Pancreas (tissue), 10 donors: ENCODE data around the gene ACOT7. TPM values are rescaled to one million over a fixed set of nuclear protein-coding genes. Genes with fewer than 3 reads are reported as not detected.

Source experiments
- ATAC-seq, 4 donors: fragments of 200-7000 bp; cut with Tn5 transposase; one replicate each; pipeline versions ENCODE4 v1.8.0 to v1.9.1; 2020; ENCODE audit warnings: mild to moderate bottlenecking in 4 of 4, moderate library complexity in 4 of 4
- DNase-seq, 6 donors: peaks; one replicate each; pipeline ENCODE4 v3.0.0-alpha.2; 2020
- FAIRE-seq: peaks from 2 replicates; lab custom pipeline; 2012; peaks lifted over from hg19 to GRCh38; lab: Jason Lieb, UNC
- H3K27ac ChIP-seq, 4 donors: fragments of 200-600 bp; sonication (generic); 1 replicate in 3 of 4; 2 replicates in 1 of 4; pipeline versions ENCODE4 v1.5.0 to v1.8.0; 2020
- H3K27me3 ChIP-seq, 4 donors: fragments of 200-600 bp; one replicate each; pipeline ENCODE4 v1.8.0; 2021
- H3K36me3 ChIP-seq, 3 donors: fragments of 200-600 bp; sonication (generic) in 1 of 3; one replicate each; pipeline versions ENCODE4 v1.5.0 to v1.8.0; 2020 to 2021
- H3K4me1 ChIP-seq, 3 donors: fragments of 200-600 bp; one replicate each; pipeline ENCODE4 v1.8.0; 2021
- H3K4me3 ChIP-seq, 4 donors: fragments of 200-600 bp; sonication (generic) in 2 of 4; one replicate each; pipeline versions ENCODE4 v1.5.0 to v1.8.0; 2020 to 2021
- H3K9me3 ChIP-seq, 4 donors: fragments of 200-600 bp; one replicate each; pipeline ENCODE4 v1.8.0; 2021
- CTCF ChIP-seq, 4 donors: fragments of 200-600 bp; sonication (generic) in 3 of 4; IDR thresholded peaks; one replicate each; pipeline versions ENCODE4 v1.5.0 to v1.8.0; 2021; ENCODE audit warnings: antibody characterized with exemption in 4 of 4
- WGBS, 2 donors: extraction: QIAGEN DNeasy Blood & Tissue Kit; methylation state at CpG; one replicate each; pipeline ENCODE4 v1.1.7; 2013; 5-methylcytosine and 5-hydroxymethylcytosine counted together
- intact Hi-C, 3 donors: fragments of 100-400 bp; cut with DNase I; formaldehyde crosslinking; loops; one replicate each; pipeline versions ENCODE4 v1.11.1 to v1.14.2; 2022
- polyA plus RNA-seq, 2 donors: library from polyadenylated mRNA; stranded (reverse); fragments of 200-250 nt; gene quantifications; one replicate each; pipeline ENCODE4 v1.2.3, GENCODE V29; 2013
- total RNA-seq, 6 donors: library from RNA; stranded (reverse); fragmentation: NEBNext Ultra II Directional in 4 of 6; extraction: Animal tissue kit (Norgen Biotek cat#: 25700) in 4 of 6; gene quantifications; one replicate each; pipeline versions ENCODE4 v1.2.1 to v1.2.4, GENCODE V29; 2021 to 2023
- donor health status: healthy with polysubstance abuse.
- donor health status: DM: no; HTN: no; CAD: no; lungs with moderate emphysema.
- donor health status: DM: no; HTN: no; CAD: no.
- donor health status: control.
- donor health status: control.
- donor health status: Bipolar disorder and iron deficiency.
- donor health status: DM: yes; HTN: yes; CAD: no.
- donor health status: DM: no; HTN: no; CAD: no.
- donor health status: DM: no; HTN: no; CAD: no.
- donor health status: DM: yes; HTN: yes; CAD: no.

The ACOT7 gene
- total and polyA plus RNA-seq, 8 donors: 3.1 to 7.6 (median 5.2) TPM

GRCh38 chr1:6414443-6414844 is 20.9 kb upstream of the ACOT7 start:
- H3K27ac ChIP-seq: no peak overlapping the region
- intact Hi-C loops: no loop called here
- H3K36me3 ChIP-seq: no peaks in the 10 kb centered on the region
- peaks cover 0 to 26% (median 8%) of the 10 kb centered on the region in 4 donors for H3K27me3 ChIP-seq
- no peak overlapping the region for H3K4me3 ChIP-seq
- no peak for FAIRE-seq
- no peak for DNase-seq
- TF ChIP-seq CTCF (IDR thresholded peaks at IDR 0.05): peak in 2 of 4 donors; percentile 15 to 17
- peak; percentile 66 to 82 (median 74) for ATAC-seq
- 4% methylated on average over 15 of the region's 15 CpGs for WGBS, 2 donors
- H3K9me3 ChIP-seq: no peaks in the 10 kb centered on the region
- peaks cover 0 to 12% (median 6%) of the 10 kb centered on the region in 3 donors for H3K4me1 ChIP-seq

DNA sequence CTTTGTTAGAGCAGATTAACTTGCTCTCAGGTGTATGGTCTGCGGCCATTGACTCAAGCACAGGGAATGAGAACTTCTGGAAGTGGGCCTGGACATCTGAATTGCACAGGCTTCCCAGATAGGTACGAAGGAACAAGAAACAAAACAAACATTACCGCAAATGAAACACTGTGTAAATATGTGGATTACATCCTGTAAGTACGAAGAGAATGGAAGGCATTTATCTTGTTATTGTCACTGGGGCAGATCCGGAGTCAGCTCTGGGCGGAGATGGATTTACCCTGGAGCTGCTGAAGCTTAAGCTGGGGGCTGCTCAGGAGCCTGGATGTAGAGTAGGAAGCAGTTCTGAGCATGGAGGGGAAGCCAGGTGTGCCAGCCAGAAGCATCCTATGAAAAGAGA is 19.3 kb upstream of the ACOT7 start:
- H3K27me3 ChIP-seq: peaks cover 0 to 10% (median 2%) of the 10 kb centered on the region in 4 donors
- no peak for TF ChIP-seq CTCF (IDR thresholded peaks at IDR 0.05)
- DNase-seq: no peak
- H3K4me1 ChIP-seq: peaks cover 0 to 5% (median 0%) of the 10 kb centered on the region in 3 donors
- H3K36me3 ChIP-seq: no peaks in the 10 kb centered on the region
- no peak overlapping the region for H3K27ac ChIP-seq
- intact Hi-C loops: no loop called here
- ATAC-seq: peak in 2 of 4 donors; percentile 10 to 28
- no peak for FAIRE-seq
- no peaks in the 10 kb centered on the region for H3K9me3 ChIP-seq
- H3K4me3 ChIP-seq: no peak overlapping the region
- WGBS, 2 donors: 37 to 42% methylated on average over 6 of the region's 6 CpGs

DNA sequence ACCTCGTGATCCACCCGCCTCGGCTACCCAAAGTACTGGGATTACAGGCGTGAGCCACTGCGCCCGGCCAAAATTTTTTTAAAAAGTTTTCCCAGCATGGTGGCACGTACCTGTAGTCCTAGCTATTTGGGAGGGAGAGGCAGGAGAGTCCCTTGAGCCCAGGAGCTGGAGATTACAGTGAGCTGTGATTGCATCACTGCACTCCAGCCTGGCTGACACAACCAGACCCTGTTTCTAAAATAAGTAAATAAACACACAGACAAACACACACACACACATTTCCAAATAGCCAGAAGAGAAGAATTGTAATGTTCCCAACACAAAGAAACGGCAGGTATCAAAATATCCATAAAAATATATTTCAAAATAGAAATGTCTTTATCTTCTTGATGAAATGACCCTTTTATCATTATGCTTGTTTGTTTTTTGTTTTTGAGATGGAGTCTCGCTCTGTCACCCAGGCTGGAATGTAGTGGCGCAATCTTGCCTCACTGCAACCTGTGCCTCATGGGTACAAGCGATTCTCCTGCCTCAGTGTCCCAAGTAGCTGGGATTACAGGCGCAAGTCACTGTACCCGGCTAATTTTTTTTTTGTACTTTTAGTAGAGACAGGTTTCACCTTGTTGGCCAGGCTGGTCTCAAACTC is 16.8 kb upstream of the ACOT7 start:
- ATAC-seq (no peak), FAIRE-seq (no peak)
- intact Hi-C loops: no loop called here

GRCh38 chr1:6409733-6410132 is 16.2 kb upstream of the ACOT7 start:
- Histone ChIP-seq H3K9me3 (no peaks in the 10 kb centered on the region), H3K36me3 (no peaks in the 10 kb centered on the region), H3K4me1 (no peaks in the 10 kb centered on the region), H3K27me3 (no peaks in the 10 kb centered on the region), H3K4me3 (no peak overlapping the region), H3K27ac (no peak overlapping the region)
- FAIRE-seq: no peak
- DNase-seq: no peak
- intact Hi-C loops: loop anchor here in 2 of 3 donors (5.0 to 10.0 kb wide), 4 partner anchors 55 to 162 kb away; no protein-coding TSS in a partner anchor
- ATAC-seq: no peak
- WGBS, 2 donors: 78 to 82% methylated on average over 5 to 6 of the region's 6 CpGs
- no peak for TF ChIP-seq CTCF (IDR thresholded peaks at IDR 0.05)

More for the DNA sequence above, 16.8 kb upstream of the ACOT7 start:
- Histone ChIP-seq H3K4me3 (no peak overlapping the region), H3K27ac (no peak overlapping the region), H3K27me3 (no peaks in the 10 kb centered on the region), H3K9me3 (no peaks in the 10 kb centered on the region), H3K4me1 (peaks cover 0 to 3% (median 0%) of the 10 kb centered on the region in 3 donors), H3K36me3 (no peaks in the 10 kb centered on the region)
- 71 to 76% methylated on average over 13 of the region's 13 CpGs for WGBS, 2 donors
- no peak for TF ChIP-seq CTCF (IDR thresholded peaks at IDR 0.05)
- DNase-seq: no peak

- no peaks in the 10 kb centered on the region for H3K4me1 ChIP-seq
- no peak overlapping the region for H3K4me3 ChIP-seq
- H3K36me3 ChIP-seq: no peaks in the 10 kb centered on the region
- ATAC-seq (no peak), DNase-seq (no peak), FAIRE-seq (no peak)
- no peaks in the 10 kb centered on the region for H3K27me3 ChIP-seq
- intact Hi-C loops: loop anchor here in 2 of 3 donors (5.0 to 10.0 kb wide), 4 partner anchors 54 to 162 kb away; no protein-coding TSS in a partner anchor
- no peaks in the 10 kb centered on the region for H3K9me3 ChIP-seq
- WGBS, 2 donors: 87 to 94% methylated on average over 4 of the region's 4 CpGs
- TF ChIP-seq CTCF (IDR thresholded peaks at IDR 0.05): no peak
- H3K27ac ChIP-seq: no peak overlapping the region
Observed at GRCh38 chr1:6409053-6409452, 15.5 kb upstream of the ACOT7 start.
